HEK293 (cell line): ENCODE data around the gene FOXRED2.

ENCODE experiments used
- CTCF ChIA-PET: fragments of 350-600 bp; formaldehyde crosslinking; extraction: SDS; loops from one replicate; lab custom pipeline; 2021; ENCODE audit warnings: antibody characterized with exemption; lab: Yijun Ruan, JAX
- POLR2A ChIA-PET: fragments of 300-600 bp; formaldehyde crosslinking; extraction: SDS; loops from one replicate; lab custom pipeline; 2020; ENCODE audit warnings: antibody characterized with exemption, inconsistent platforms; lab: Yijun Ruan, JAX
- H3K27ac ChIP-seq: fragments of 200-500 bp; sonication (Bioruptor generic); 2 replicates; pipeline ENCODE4 v1.5.1; 2014; ENCODE audit warnings: low read depth, low read length, control low read depth, inconsistent platforms; ENCODE audit errors: extremely low read depth
- H3K36me3 ChIP-seq, 2 experiments: fragments of 200-500 bp in 1 of 2; sonication (Bioruptor generic) in 1 of 2; 1 replicate in 1 of 2; 2 replicates in 1 of 2; pipeline ENCODE4 v1.5.1; 2014 to 2017; ENCODE audit warnings: inconsistent platforms in 2 of 2, low read length in 2 of 2; ENCODE audit not compliant: control insufficient read depth in 2 of 2, insufficient read depth in 1 of 2
- H3K4me1 ChIP-seq: fragments of 200-500 bp; sonication (Bioruptor generic); 2 replicates; pipeline ENCODE4 v1.5.1; 2014; ENCODE audit warnings: mild to moderate bottlenecking, low read length, inconsistent platforms; ENCODE audit not compliant: control insufficient read depth, insufficient read depth
- H3K4me3 ChIP-seq: 2 replicates; pipeline ENCODE4 v1.5.1; 2011; ENCODE audit warnings: low read depth, mild to moderate bottlenecking, control low read depth, low read length, moderate library complexity
- H3K9me3 ChIP-seq: fragments of 200-500 bp; sonication (Bioruptor generic); 2 replicates; pipeline ENCODE4 v1.5.1; 2014; ENCODE audit warnings: low read depth, low read length, inconsistent platforms; ENCODE audit not compliant: control insufficient read depth, insufficient read depth
- EGR2 ChIP-seq: fragments of 450-650 bp; formaldehyde crosslinking; IDR thresholded peaks from 2 replicates; pipeline ENCODE4 v1.5.1; 2016; ENCODE audit warnings: low read depth, missing biosample characterization, missing genetic modification characterization
- OSR2 ChIP-seq: fragments of 450-650 bp; formaldehyde crosslinking; IDR thresholded peaks from 2 replicates; pipeline ENCODE4 v1.5.1; 2016; ENCODE audit warnings: missing biosample characterization, missing genetic modification characterization
- OVOL3 ChIP-seq: fragments of 450-650 bp; formaldehyde crosslinking; IDR thresholded peaks from 2 replicates; pipeline ENCODE4 v1.5.1; 2016; ENCODE audit warnings: missing biosample characterization, missing genetic modification characterization
- PATZ1 ChIP-seq: fragments of 450-650 bp; formaldehyde crosslinking; IDR thresholded peaks from 2 replicates; pipeline ENCODE4 v1.5.1; 2016; ENCODE audit warnings: missing biosample characterization, missing genetic modification characterization
- PRDM1 ChIP-seq: fragments of 450-650 bp; formaldehyde crosslinking; IDR thresholded peaks from 2 replicates; pipeline ENCODE4; 2016; ENCODE audit warnings: missing biosample characterization, missing genetic modification characterization
- SCRT2 ChIP-seq: fragments of 450-650 bp; formaldehyde crosslinking; IDR thresholded peaks from 2 replicates; pipeline ENCODE4 v1.5.1; 2016; ENCODE audit warnings: missing biosample characterization, missing genetic modification characterization
- SP2 ChIP-seq: fragments of 450-650 bp; formaldehyde crosslinking; IDR thresholded peaks from 2 replicates; pipeline ENCODE4 v1.5.1; 2016; ENCODE audit warnings: missing biosample characterization, missing genetic modification characterization
- ZBTB17 ChIP-seq: fragments of 450-650 bp; formaldehyde crosslinking; IDR thresholded peaks from 2 replicates; pipeline ENCODE4 v1.5.1; 2016; ENCODE audit warnings: missing biosample characterization, missing genetic modification characterization
- ZBTB48 ChIP-seq: fragments of 450-650 bp; formaldehyde crosslinking; IDR thresholded peaks from 2 replicates; pipeline ENCODE4 v1.5.1; 2016; ENCODE audit warnings: missing biosample characterization, missing genetic modification characterization
- ZEB2 ChIP-seq: fragments of 450-650 bp; formaldehyde crosslinking; IDR thresholded peaks from 2 replicates; pipeline ENCODE4 v1.5.1; 2016; ENCODE audit warnings: missing biosample characterization, missing genetic modification characterization
- ZIC2 ChIP-seq: fragments of 450-650 bp; formaldehyde crosslinking; IDR thresholded peaks from 2 replicates; pipeline ENCODE4 v1.5.1; 2016; ENCODE audit warnings: missing biosample characterization, missing genetic modification characterization
- ZNF10 ChIP-seq: fragments of 450-650 bp; formaldehyde crosslinking; IDR thresholded peaks from 2 replicates; pipeline ENCODE4 v1.5.1; 2017; ENCODE audit warnings: missing biosample characterization, missing genetic modification characterization
- ZNF140 ChIP-seq: fragments of 450-650 bp; formaldehyde crosslinking; IDR thresholded peaks from 2 replicates; pipeline ENCODE4 v1.5.1; 2016; ENCODE audit warnings: missing biosample characterization, missing genetic modification characterization
- ZNF211 ChIP-seq: fragments of 450-650 bp; formaldehyde crosslinking; IDR thresholded peaks from 2 replicates; pipeline ENCODE4 v1.5.1; 2016; ENCODE audit warnings: low read depth, missing biosample characterization, missing genetic modification characterization
- ZNF280D ChIP-seq: fragments of 450-650 bp; formaldehyde crosslinking; IDR thresholded peaks from 2 replicates; pipeline ENCODE4 v1.5.1; 2016; ENCODE audit warnings: missing biosample characterization, missing genetic modification characterization
- ZNF302 ChIP-seq: fragments of 450-650 bp; formaldehyde crosslinking; IDR thresholded peaks from 2 replicates; pipeline ENCODE4 v1.5.1; 2016; ENCODE audit warnings: missing biosample characterization, missing genetic modification characterization, low read depth
- ZNF324 ChIP-seq: fragments of 450-650 bp; formaldehyde crosslinking; IDR thresholded peaks from 2 replicates; pipeline ENCODE4 v1.5.1; 2016; ENCODE audit warnings: missing biosample characterization, missing genetic modification characterization
- ZNF354C ChIP-seq: fragments of 450-650 bp; formaldehyde crosslinking; IDR thresholded peaks from 2 replicates; pipeline ENCODE4 v1.5.1; 2016; ENCODE audit warnings: missing biosample characterization, missing genetic modification characterization, low read depth, borderline replicate concordance
- ZNF394 ChIP-seq: fragments of 450-650 bp; formaldehyde crosslinking; IDR thresholded peaks from 2 replicates; pipeline ENCODE4 v1.5.1; 2016; ENCODE audit warnings: missing biosample characterization, missing genetic modification characterization, mild to moderate bottlenecking, moderate library complexity, borderline replicate concordance
- ZNF433 ChIP-seq: fragments of 450-650 bp; formaldehyde crosslinking; IDR thresholded peaks from 2 replicates; pipeline ENCODE4 v1.5.1; 2016; ENCODE audit warnings: missing biosample characterization, missing genetic modification characterization, low read depth
- ZNF549 ChIP-seq: fragments of 450-650 bp; IDR thresholded peaks from 2 replicates; pipeline ENCODE4 v1.5.1; 2018; ENCODE audit warnings: missing biosample characterization, missing genetic modification characterization, mild to moderate bottlenecking, inconsistent platforms, moderate library complexity
- ZNF629 ChIP-seq: fragments of 450-650 bp; formaldehyde crosslinking; IDR thresholded peaks from 2 replicates; pipeline ENCODE4 v1.5.1; 2017; ENCODE audit warnings: missing biosample characterization, missing genetic modification characterization
- TF ChIP-seq, protein P1 (sequence below): fragments of 450-650 bp; formaldehyde crosslinking; IDR thresholded peaks from 2 replicates; pipeline ENCODE4 v1.5.1; 2016; ENCODE audit warnings: missing biosample characterization, missing genetic modification characterization
- TF ChIP-seq, protein P2 (sequence below): fragments of 450-650 bp; formaldehyde crosslinking; IDR thresholded peaks from 2 replicates; pipeline ENCODE4 v1.5.1; 2016; ENCODE audit warnings: missing biosample characterization, missing genetic modification characterization
- TF ChIP-seq, protein P3 (sequence below): fragments of 450-650 bp; formaldehyde crosslinking; IDR thresholded peaks from 2 replicates; pipeline ENCODE4 v1.5.1; 2016; ENCODE audit warnings: missing biosample characterization, missing genetic modification characterization

The FOXRED2 gene

GRCh38 chr22:36465232-36466021, 41.4 kb downstream of the FOXRED2 start:
- no peak overlapping the region for H3K4me3 ChIP-seq
- POLR2A ChIA-PET = interaction anchor here (0.8 to 3.3 kb wide), 12 partner anchors 10 to 138 kb away, joined by 3 to 23 read pairs (median 8); partner anchors contain the start of genes MYH9 and TXN2
- no peak for TF ChIP-seq ZNF549 (tag by site-specific recombination)
- TF ChIP-seq PRDM1 (tag by site-specific recombination) = peak; percentile 86
- TF ChIP-seq ZNF211 (tag by site-specific recombination) = no peak
- TF ChIP-seq ZNF433 = no peak
- TF ChIP-seq ZNF302 = no peak
- TF ChIP-seq, protein P1, sequence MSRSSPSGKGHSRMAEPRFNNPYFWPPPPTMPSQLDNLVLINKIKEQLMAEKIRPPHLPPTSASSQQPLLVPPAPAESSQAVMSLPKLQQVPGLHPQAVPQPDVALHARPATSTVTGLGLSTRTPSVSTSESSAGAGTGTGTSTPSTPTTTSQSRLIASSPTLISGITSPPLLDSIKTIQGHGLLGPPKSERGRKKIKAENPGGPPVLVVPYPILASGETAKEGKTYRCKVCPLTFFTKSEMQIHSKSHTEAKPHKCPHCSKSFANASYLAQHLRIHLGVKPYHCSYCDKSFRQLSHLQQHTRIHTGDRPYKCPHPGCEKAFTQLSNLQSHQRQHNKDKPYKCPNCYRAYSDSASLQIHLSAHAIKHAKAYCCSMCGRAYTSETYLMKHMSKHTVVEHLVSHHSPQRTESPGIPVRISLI (tag by site-specific recombination) = peak; percentile 98
- TF ChIP-seq, protein P2, sequence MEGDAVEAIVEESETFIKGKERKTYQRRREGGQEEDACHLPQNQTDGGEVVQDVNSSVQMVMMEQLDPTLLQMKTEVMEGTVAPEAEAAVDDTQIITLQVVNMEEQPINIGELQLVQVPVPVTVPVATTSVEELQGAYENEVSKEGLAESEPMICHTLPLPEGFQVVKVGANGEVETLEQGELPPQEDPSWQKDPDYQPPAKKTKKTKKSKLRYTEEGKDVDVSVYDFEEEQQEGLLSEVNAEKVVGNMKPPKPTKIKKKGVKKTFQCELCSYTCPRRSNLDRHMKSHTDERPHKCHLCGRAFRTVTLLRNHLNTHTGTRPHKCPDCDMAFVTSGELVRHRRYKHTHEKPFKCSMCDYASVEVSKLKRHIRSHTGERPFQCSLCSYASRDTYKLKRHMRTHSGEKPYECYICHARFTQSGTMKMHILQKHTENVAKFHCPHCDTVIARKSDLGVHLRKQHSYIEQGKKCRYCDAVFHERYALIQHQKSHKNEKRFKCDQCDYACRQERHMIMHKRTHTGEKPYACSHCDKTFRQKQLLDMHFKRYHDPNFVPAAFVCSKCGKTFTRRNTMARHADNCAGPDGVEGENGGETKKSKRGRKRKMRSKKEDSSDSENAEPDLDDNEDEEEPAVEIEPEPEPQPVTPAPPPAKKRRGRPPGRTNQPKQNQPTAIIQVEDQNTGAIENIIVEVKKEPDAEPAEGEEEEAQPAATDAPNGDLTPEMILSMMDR (tag by site-specific recombination) = no peak
- TF ChIP-seq ZBTB17 = peak; percentile 71
- TF ChIP-seq ZNF10 (tag by site-specific recombination) = no peak
- TF ChIP-seq ZNF140 (tag by site-specific recombination) = no peak
- TF ChIP-seq SP2 (tag by site-specific recombination) = 0 out of 2 replicates have a peak, but pooled peaks have one; percentile 4
- no peak for TF ChIP-seq ZBTB48
- TF ChIP-seq SCRT2 (tag by site-specific recombination) = 0 out of 2 replicates have a peak, but pooled peaks have one; percentile 34
- peak; percentile 55 for TF ChIP-seq EGR2 (tag by site-specific recombination)
- TF ChIP-seq ZNF629 (tag by site-specific recombination) = peak; percentile 85
- TF ChIP-seq, protein P3, sequence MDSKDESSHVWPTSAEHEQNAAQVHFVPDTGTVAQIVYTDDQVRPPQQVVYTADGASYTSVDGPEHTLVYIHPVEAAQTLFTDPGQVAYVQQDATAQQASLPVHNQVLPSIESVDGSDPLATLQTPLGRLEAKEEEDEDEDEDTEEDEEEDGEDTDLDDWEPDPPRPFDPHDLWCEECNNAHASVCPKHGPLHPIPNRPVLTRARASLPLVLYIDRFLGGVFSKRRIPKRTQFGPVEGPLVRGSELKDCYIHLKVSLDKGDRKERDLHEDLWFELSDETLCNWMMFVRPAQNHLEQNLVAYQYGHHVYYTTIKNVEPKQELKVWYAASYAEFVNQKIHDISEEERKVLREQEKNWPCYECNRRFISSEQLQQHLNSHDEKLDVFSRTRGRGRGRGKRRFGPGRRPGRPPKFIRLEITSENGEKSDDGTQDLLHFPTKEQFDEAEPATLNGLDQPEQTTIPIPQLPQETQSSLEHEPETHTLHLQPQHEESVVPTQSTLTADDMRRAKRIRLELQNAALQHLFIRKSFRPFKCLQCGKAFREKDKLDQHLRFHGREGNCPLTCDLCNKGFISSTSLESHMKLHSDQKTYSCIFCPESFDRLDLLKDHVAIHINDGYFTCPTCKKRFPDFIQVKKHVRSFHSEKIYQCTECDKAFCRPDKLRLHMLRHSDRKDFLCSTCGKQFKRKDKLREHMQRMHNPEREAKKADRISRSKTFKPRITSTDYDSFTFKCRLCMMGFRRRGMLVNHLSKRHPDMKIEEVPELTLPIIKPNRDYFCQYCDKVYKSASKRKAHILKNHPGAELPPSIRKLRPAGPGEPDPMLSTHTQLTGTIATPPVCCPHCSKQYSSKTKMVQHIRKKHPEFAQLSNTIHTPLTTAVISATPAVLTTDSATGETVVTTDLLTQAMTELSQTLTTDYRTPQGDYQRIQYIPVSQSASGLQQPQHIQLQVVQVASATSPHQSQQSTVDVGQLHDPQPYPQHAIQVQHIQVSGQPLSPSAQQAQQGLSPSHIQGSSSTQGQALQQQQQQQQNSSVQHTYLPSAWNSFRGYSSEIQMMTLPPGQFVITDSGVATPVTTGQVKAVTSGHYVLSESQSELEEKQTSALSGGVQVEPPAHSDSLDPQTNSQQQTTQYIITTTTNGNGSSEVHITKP = peak; percentile 53; the same call in 1 of the 2 replicates
- TF ChIP-seq ZNF324 (tag by site-specific recombination) = 0 out of 2 replicates have a peak, but pooled peaks have one; percentile 22
- no peak; the same call in 1 of the 2 replicates for TF ChIP-seq ZNF280D (tag by site-specific recombination)
- no peak for TF ChIP-seq ZNF354C (tag by site-specific recombination)
- TF ChIP-seq ZIC2 (tag by site-specific recombination) = peak; percentile 91
- TF ChIP-seq PATZ1 (tag by site-specific recombination) = peak; percentile 78
- TF ChIP-seq ZEB2 (tag by site-specific recombination) = peak; percentile 82; the same call in 1 of the 2 replicates
- no peak for TF ChIP-seq OVOL3 (tag by site-specific recombination)
- no peak for TF ChIP-seq OSR2
- TF ChIP-seq ZNF394 (tag by site-specific recombination) = peak; percentile 45; the same call in 1 of the 2 replicates

More at GRCh38 chr22:36465232-36466021, 41.4 kb downstream of the FOXRED2 start:
- H3K36me3 ChIP-seq = peaks cover 0 to 36% of the 10 kb centered on the region in 2 experiments; a peak in 2 of 3 replicates
- peak overlapping the region; percentile 71 for H3K27ac ChIP-seq
- CTCF ChIA-PET = interaction anchor here (0.5 to 7.3 kb wide), 8 partner anchors 10 to 510 kb away, joined by 3 to 132 read pairs (median 4); no protein-coding TSS in a partner anchor
- H3K9me3 ChIP-seq = no peaks in the 10 kb centered on the region
- peaks cover 21% of the 10 kb centered on the region for H3K4me1 ChIP-seq
